ENCODE results near the gene ANKRD62. TPM values are rescaled to one million over a fixed set of nuclear protein-coding genes. Genes with fewer than 3 reads are reported as not detected.
"Not testable (repeated sequence)": the region's sequence is repeated elsewhere in the genome, so short reads cannot be mapped to it uniquely, and the experiment has no call there.

Gene ANKRD62
- total RNA-seq, 2 donors from 2014 or later, result not detected

GRCh38 chr18:12141778-12142177 lies 48.1 kb downstream of the ANKRD62 start:
- H3K4me1 Mint-ChIP-seq (ENCODE audit: low read depth in 2 of 2); H3K9me3 Mint-ChIP-seq; H3K4me3 Mint-ChIP-seq; DNase-seq (ENCODE audit: low spot score); ATAC-seq; H3K36me3 Mint-ChIP-seq; H3K27ac Mint-ChIP-seq: not testable (repeated sequence)
- peaks cover 0 to 13% of the 10 kb centered on the region in 2 donors for H3K27me3 Mint-ChIP-seq

GRCh38 chr18:12149431-12149830 lies 55.8 kb downstream of the ANKRD62 start:
- DNase-seq (ENCODE audit: low spot score); H3K4me3 Mint-ChIP-seq; H3K36me3 Mint-ChIP-seq; H3K4me1 Mint-ChIP-seq (ENCODE audit: low read depth in 2 of 2); ATAC-seq; H3K9me3 Mint-ChIP-seq; H3K27ac Mint-ChIP-seq: not testable (repeated sequence)
- peaks cover 11 to 31% of the 10 kb centered on the region in 2 donors for H3K27me3 Mint-ChIP-seq

GRCh38 chr18:12154361-12154760 lies 60.7 kb downstream of the ANKRD62 start:
- Mint-ChIP-seq H3K4me1 (ENCODE audit: low read depth in 2 of 2) (no peaks in the 10 kb centered on the region), H3K27ac (no peak overlapping the region), H3K36me3 (no peaks in the 10 kb centered on the region), H3K4me3 (no peak overlapping the region), H3K27me3 (peaks cover 13 to 31% of the 10 kb centered on the region in 2 donors), H3K9me3 (no peaks in the 10 kb centered on the region)
- no peak for ATAC-seq
- DNase-seq (ENCODE audit: low spot score), result no peak

GRCh38 chr18:12155996-12156395 lies 62.4 kb downstream of the ANKRD62 start:
- H3K4me3 Mint-ChIP-seq, result no peak overlapping the region
- H3K36me3 Mint-ChIP-seq, result no peaks in the 10 kb centered on the region
- no peak for DNase-seq (ENCODE audit: low spot score)
- no peaks in the 10 kb centered on the region for H3K4me1 Mint-ChIP-seq (ENCODE audit: low read depth in 2 of 2)
- H3K27ac Mint-ChIP-seq, result no peak overlapping the region
- H3K27me3 Mint-ChIP-seq, result peaks cover 12 to 25% of the 10 kb centered on the region in 2 donors
- no peak for ATAC-seq
- no peaks in the 10 kb centered on the region for H3K9me3 Mint-ChIP-seq

GRCh38 chr18:12159446-12159845 lies 65.8 kb downstream of the ANKRD62 start:
- ATAC-seq (no peak), DNase-seq (ENCODE audit: low spot score) (no peak)
- peaks cover 10 to 34% of the 10 kb centered on the region in 2 donors for H3K27me3 Mint-ChIP-seq
- no peaks in the 10 kb centered on the region for H3K9me3 Mint-ChIP-seq
- H3K36me3 Mint-ChIP-seq, result no peaks in the 10 kb centered on the region
- H3K27ac Mint-ChIP-seq, result no peak overlapping the region
- H3K4me3 Mint-ChIP-seq, result no peak overlapping the region
- no peaks in the 10 kb centered on the region for H3K4me1 Mint-ChIP-seq (ENCODE audit: low read depth in 2 of 2)

GRCh38 chr18:12162786-12163185 lies 69.1 kb downstream of the ANKRD62 start:
- peaks cover 15 to 52% of the 10 kb centered on the region in 2 donors for H3K27me3 Mint-ChIP-seq
- H3K27ac Mint-ChIP-seq, result no peak overlapping the region
- DNase-seq (ENCODE audit: low spot score) (no peak), ATAC-seq (no peak)
- H3K36me3 Mint-ChIP-seq, result peaks cover 6% of the 10 kb centered on the region
- peaks cover 3% of the 10 kb centered on the region for H3K9me3 Mint-ChIP-seq
- no peak overlapping the region for H3K4me3 Mint-ChIP-seq
- H3K4me1 Mint-ChIP-seq (ENCODE audit: low read depth in 2 of 2), result no peaks in the 10 kb centered on the region

- Mint-ChIP-seq H3K9me3 (peaks cover 5% of the 10 kb centered on the region), H3K4me1 (ENCODE audit: low read depth in 2 of 2) (no peaks in the 10 kb centered on the region), H3K4me3 (no peak overlapping the region), H3K36me3 (peaks cover 6% of the 10 kb centered on the region), H3K27me3 (peaks cover 15 to 52% of the 10 kb centered on the region in 2 donors), H3K27ac (no peak overlapping the region)
- DNase-seq (ENCODE audit: low spot score) (no peak), ATAC-seq (no peak)
Observed at GRCh38 chr18:12165038-12165768, 71.6 kb downstream of the ANKRD62 start.

Other genes with a start within 250 kb of the ANKRD62 start
- 10 to 100 TPM; 19.3 to 25.7 TPM for gene CHMP1B, start 242.4 kb upstream of the ANKRD62 start, total RNA-seq
- gene MPPE1, start 185.5 kb upstream of the ANKRD62 start, total RNA-seq, result 10 to 100 TPM; 45.5 to 54.7 TPM
- gene IMPA2, start 112.3 kb upstream of the ANKRD62 start, total RNA-seq, result 10 to 100 TPM in 1 of 2 donors, 1 to 10 TPM in 1; 8.6 to 12.0 TPM
- not detected for gene CIDEA, start 160.5 kb downstream of the ANKRD62 start, total RNA-seq
- 1 to 10 TPM; 3.7 to 7.3 TPM for gene TUBB6, start 214.4 kb downstream of the ANKRD62 start, total RNA-seq

Measured in natural killer cell treated with Interleukin-12 subunit alpha and Interleukin-12 subunit beta and Interleukin-15 and Interleukin-18, amount 100 ng/mL, for 72 hours (primary cell).